ENCODE data around the gene FXYD4. TPM values are rescaled to one million over a fixed set of nuclear protein-coding genes. Genes with fewer than 3 reads are reported as not detected.

Gene FXYD4
- total RNA-seq, 1 experiment from 2014 or later: not detected

DNA sequence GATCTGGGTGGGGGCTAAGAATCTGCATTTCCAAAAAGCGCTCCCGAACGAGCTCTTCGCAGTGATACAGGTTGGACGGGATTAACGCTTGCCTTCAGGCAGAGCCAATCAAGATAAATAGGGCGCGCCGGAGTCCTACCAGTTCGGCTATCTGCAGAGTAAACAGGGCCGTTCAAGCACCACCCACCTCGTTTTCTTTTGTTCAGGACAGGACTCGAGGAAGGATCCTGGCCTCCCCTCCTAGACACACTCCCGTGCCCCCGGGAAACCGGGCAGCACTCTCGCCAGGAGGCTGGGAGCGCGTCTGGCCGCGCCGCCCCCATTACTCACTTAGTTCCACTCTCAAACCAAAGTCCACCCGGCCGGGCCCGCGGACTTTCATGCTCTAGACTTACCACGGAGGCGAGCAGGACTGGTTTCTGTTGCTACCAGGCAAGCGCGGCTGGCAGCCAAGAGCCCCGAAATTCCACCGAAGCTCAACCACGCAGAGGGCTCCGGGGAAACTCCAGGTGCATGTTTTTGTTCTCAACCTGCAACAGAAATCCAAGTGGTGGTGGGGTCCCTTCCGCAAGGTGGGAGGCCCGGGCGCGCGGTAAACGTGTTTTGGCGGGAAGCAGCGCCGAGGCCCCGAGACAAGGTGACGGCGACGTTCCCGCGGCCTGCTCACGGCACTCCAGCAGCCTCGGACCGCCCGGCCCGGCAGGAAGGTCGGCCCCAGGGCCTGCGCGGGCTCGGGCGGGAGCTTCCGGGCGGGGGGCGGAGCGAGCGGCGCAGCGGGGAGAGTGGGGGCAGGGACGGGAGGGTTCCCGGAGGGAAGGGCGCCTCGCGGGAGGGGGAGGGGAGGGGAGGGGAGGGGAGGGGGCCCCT is 24.9 kb downstream of the FXYD4 start (continued):
- TF ChIP-seq AR (CRISPR knock-in tag; IDR thresholded peaks at IDR 0.05): no peak
- TF ChIP-seq ZNF263 (CRISPR knock-in tag; IDR thresholded peaks at IDR 0.05; ENCODE audit: low read depth): no peak; the same call in 1 of the 2 replicates
- no peak for TF ChIP-seq ESRRA (CRISPR knock-in tag; IDR thresholded peaks at IDR 0.05; ENCODE audit: borderline replicate concordance)
- no peak for TF ChIP-seq ZNF671 (CRISPR knock-in tag; IDR thresholded peaks at IDR 0.05)
- TF ChIP-seq, protein P1, sequence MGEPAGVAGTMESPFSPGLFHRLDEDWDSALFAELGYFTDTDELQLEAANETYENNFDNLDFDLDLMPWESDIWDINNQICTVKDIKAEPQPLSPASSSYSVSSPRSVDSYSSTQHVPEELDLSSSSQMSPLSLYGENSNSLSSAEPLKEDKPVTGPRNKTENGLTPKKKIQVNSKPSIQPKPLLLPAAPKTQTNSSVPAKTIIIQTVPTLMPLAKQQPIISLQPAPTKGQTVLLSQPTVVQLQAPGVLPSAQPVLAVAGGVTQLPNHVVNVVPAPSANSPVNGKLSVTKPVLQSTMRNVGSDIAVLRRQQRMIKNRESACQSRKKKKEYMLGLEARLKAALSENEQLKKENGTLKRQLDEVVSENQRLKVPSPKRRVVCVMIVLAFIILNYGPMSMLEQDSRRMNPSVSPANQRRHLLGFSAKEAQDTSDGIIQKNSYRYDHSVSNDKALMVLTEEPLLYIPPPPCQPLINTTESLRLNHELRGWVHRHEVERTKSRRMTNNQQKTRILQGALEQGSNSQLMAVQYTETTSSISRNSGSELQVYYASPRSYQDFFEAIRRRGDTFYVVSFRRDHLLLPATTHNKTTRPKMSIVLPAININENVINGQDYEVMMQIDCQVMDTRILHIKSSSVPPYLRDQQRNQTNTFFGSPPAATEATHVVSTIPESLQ (CRISPR knock-in tag; IDR thresholded peaks at IDR 0.05): no peak
- peak; percentile 43; the same call in 1 of the 2 replicates for TF ChIP-seq NFE2L1 (CRISPR knock-in tag; IDR thresholded peaks at IDR 0.05)
- 0 out of 2 replicates have a peak, but pooled peaks have one; percentile 25 for TF ChIP-seq NFYB (CRISPR knock-in tag; conservative IDR thresholded peaks at IDR 0.05; ENCODE audit: low read depth)
- no peak for TF ChIP-seq FOXJ3 (CRISPR knock-in tag; IDR thresholded peaks at IDR 0.05; ENCODE audit: borderline replicate concordance)
- TF ChIP-seq MLX (CRISPR knock-in tag; IDR thresholded peaks at IDR 0.05): no peak; the same call in 1 of the 2 replicates
- TF ChIP-seq USF2 (CRISPR knock-in tag; IDR thresholded peaks at IDR 0.05): no peak
- TF ChIP-seq NR2C2 (CRISPR knock-in tag; IDR thresholded peaks at IDR 0.05): no peak
- TF ChIP-seq CREB1 (CRISPR knock-in tag; IDR thresholded peaks at IDR 0.05): no peak
- TF ChIP-seq TCF7 (CRISPR knock-in tag; IDR thresholded peaks at IDR 0.05; ENCODE audit: low read depth): peak; percentile 76; the same call in 1 of the 2 replicates
- TF ChIP-seq GTF2I (CRISPR knock-in tag; conservative IDR thresholded peaks at IDR 0.05): no peak
- TF ChIP-seq, protein P2, sequence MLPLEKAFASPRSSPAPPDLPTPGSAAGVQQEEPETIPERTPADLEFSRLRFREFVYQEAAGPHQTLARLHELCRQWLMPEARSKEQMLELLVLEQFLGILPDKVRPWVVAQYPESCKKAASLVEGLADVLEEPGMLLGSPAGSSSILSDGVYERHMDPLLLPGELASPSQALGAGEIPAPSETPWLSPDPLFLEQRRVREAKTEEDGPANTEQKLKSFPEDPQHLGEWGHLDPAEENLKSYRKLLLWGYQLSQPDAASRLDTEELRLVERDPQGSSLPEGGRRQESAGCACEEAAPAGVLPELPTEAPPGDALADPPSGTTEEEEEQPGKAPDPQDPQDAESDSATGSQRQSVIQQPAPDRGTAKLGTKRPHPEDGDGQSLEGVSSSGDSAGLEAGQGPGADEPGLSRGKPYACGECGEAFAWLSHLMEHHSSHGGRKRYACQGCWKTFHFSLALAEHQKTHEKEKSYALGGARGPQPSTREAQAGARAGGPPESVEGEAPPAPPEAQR (CRISPR knock-in tag; IDR thresholded peaks at IDR 0.05): no peak
- no peak for TF ChIP-seq CTCF (IDR thresholded peaks at IDR 0.05)
- TF ChIP-seq ZNF219 (CRISPR knock-in tag; IDR thresholded peaks at IDR 0.05; ENCODE audit: borderline replicate concordance): no peak; the same call in 1 of the 2 replicates
- no peak for TF ChIP-seq ZBTB21 (CRISPR knock-in tag; IDR thresholded peaks at IDR 0.05; ENCODE audit: borderline replicate concordance)
- no peak for TF ChIP-seq GRHL2 (CRISPR knock-in tag; IDR thresholded peaks at IDR 0.05; ENCODE audit: insufficient replicate concordance, severe bottlenecking)
- TF ChIP-seq, protein P3, sequence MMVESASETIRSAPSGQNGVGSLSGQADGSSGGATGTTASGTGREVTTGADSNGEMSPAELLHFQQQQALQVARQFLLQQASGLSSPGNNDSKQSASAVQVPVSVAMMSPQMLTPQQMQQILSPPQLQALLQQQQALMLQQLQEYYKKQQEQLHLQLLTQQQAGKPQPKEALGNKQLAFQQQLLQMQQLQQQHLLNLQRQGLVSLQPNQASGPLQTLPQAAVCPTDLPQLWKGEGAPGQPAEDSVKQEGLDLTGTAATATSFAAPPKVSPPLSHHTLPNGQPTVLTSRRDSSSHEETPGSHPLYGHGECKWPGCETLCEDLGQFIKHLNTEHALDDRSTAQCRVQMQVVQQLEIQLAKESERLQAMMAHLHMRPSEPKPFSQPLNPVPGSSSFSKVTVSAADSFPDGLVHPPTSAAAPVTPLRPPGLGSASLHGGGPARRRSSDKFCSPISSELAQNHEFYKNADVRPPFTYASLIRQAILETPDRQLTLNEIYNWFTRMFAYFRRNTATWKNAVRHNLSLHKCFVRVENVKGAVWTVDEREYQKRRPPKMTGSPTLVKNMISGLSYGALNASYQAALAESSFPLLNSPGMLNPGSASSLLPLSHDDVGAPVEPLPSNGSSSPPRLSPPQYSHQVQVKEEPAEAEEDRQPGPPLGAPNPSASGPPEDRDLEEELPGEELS (CRISPR knock-in tag; IDR thresholded peaks at IDR 0.05): peak; percentile 40; the same call in 1 of the 2 replicates
- TF ChIP-seq MXD4 (CRISPR knock-in tag; IDR thresholded peaks at IDR 0.05; ENCODE audit: borderline replicate concordance): no peak

Data from WTC11 (cell line).